ENCODE measurements around the gene CXCL1. TPM values are rescaled to one million over a fixed set of nuclear protein-coding genes. Genes with fewer than 3 reads are reported as not detected.
A peak's percentile ranks its signal among the peaks of the same experiment; 100 is the strongest.

CXCL1 gene
- total RNA-seq, 2 donors from 2014 or later: 17.1 to 52.7 TPM

GRCh38 chr4:73891739-73892405, 22.7 kb downstream of the CXCL1 start:
- intact Hi-C loops (cut with DNase I): no loop called here
- ATAC-seq (peak; percentile 58), DNase-seq (no peak)
- Histone ChIP-seq H3K27me3 (no peaks in the 10 kb centered on the region), H3K36me3 (replicated peaks in 1 of 2; ENCODE audit: insufficient read depth in 1 of 2, low read depth in 2 of 2) (no peaks in the 10 kb centered on the region), H3K27ac (peak overlapping the region in 3 of 4 donors; percentile 23 to 66 (median 54)), H3K4me3 (no peak overlapping the region), H3K9me3 (no peaks in the 10 kb centered on the region), H3K4me1 (peaks cover 41% of the 10 kb centered on the region)
- 57 to 62% methylated on average over 1 of the region's 1 CpG for WGBS, 2 donors
- TF ChIP-seq POLR2A (IDR thresholded peaks at IDR 0.05): no peak
- TF ChIP-seq, protein P1, sequence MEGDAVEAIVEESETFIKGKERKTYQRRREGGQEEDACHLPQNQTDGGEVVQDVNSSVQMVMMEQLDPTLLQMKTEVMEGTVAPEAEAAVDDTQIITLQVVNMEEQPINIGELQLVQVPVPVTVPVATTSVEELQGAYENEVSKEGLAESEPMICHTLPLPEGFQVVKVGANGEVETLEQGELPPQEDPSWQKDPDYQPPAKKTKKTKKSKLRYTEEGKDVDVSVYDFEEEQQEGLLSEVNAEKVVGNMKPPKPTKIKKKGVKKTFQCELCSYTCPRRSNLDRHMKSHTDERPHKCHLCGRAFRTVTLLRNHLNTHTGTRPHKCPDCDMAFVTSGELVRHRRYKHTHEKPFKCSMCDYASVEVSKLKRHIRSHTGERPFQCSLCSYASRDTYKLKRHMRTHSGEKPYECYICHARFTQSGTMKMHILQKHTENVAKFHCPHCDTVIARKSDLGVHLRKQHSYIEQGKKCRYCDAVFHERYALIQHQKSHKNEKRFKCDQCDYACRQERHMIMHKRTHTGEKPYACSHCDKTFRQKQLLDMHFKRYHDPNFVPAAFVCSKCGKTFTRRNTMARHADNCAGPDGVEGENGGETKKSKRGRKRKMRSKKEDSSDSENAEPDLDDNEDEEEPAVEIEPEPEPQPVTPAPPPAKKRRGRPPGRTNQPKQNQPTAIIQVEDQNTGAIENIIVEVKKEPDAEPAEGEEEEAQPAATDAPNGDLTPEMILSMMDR (IDR thresholded peaks at IDR 0.05): no peak

DNA sequence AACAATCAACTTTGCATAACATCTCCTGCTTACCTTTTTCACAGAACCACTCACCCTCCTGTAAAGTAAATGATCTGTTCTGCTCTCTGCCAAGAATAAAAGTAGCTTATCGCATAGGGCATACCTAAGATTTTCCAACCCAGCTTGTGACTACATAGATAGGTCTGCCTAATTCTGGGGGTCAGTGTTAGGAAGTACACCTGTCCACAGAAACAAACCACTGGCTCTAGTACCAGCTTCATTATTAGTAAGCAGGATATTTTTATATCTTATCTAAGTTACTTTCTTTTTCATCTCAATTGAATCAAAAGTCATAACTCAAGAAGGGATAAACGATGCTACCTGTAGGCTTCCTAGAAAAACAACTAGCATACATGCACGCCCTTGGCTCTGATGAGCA, 23.8 kb downstream of the CXCL1 start:
- H3K9me3 ChIP-seq: no peaks in the 10 kb centered on the region
- H3K36me3 ChIP-seq (replicated peaks in 1 of 2; ENCODE audit: insufficient read depth in 1 of 2, low read depth in 2 of 2): no peaks in the 10 kb centered on the region
- intact Hi-C loops (cut with DNase I): no loop called here
- H3K4me3 ChIP-seq: no peak overlapping the region
- ATAC-seq (no peak), DNase-seq (no peak)
- peaks cover 47% of the 10 kb centered on the region for H3K4me1 ChIP-seq
- WGBS, 2 donors: 50 to 65% methylated on average over 3 of the region's 3 CpGs
- peak overlapping the region in 3 of 4 donors; percentile 24 to 38 (median 35) for H3K27ac ChIP-seq
- H3K27me3 ChIP-seq: no peaks in the 10 kb centered on the region
- TF ChIP-seq, protein P1 (IDR thresholded peaks at IDR 0.05): no peak
- no peak for TF ChIP-seq POLR2A (IDR thresholded peaks at IDR 0.05)

DNA sequence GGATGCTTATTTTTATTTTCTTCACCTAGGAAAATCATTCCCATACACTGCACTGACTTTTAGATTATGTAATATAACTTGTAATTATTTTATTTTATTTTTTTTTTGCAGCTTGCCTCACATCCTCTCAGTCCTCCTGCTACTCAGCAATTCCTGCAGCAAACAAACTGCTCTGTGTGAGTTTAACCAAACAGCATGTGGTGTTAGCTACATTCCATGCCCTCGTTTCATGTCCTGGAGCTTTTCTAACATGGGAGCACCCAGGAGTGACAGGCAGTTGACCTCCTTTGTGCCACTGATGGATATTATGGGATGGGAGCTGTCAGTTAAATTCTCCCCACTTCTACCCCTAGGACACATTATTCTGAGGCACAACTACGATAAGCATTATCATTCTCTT, 24.8 kb downstream of the CXCL1 start:
- Histone ChIP-seq H3K27ac (no peak overlapping the region), H3K4me1 (peaks cover 47% of the 10 kb centered on the region), H3K27me3 (no peaks in the 10 kb centered on the region), H3K4me3 (no peak overlapping the region), H3K36me3 (replicated peaks in 1 of 2; ENCODE audit: insufficient read depth in 1 of 2, low read depth in 2 of 2) (no peaks in the 10 kb centered on the region), H3K9me3 (no peaks in the 10 kb centered on the region)
- no peak for DNase-seq
- intact Hi-C loops (cut with DNase I): no loop called here
- no peak for TF ChIP-seq POLR2A (IDR thresholded peaks at IDR 0.05)
- TF ChIP-seq, protein P1 (IDR thresholded peaks at IDR 0.05): no peak
- ATAC-seq: no peak
- 46 to 49% methylated on average over 2 of the region's 2 CpGs for WGBS, 2 donors

- DNase-seq (peak in 1 of 4 donors; percentile 25), ATAC-seq (no peak)
- Histone ChIP-seq H3K27ac (peak overlapping the region in 1 of 4 donors; percentile 8), H3K27me3 (no peaks in the 10 kb centered on the region), H3K36me3 (replicated peaks in 1 of 2; ENCODE audit: insufficient read depth in 1 of 2, low read depth in 2 of 2) (no peaks in the 10 kb centered on the region), H3K4me3 (no peak overlapping the region), H3K9me3 (no peaks in the 10 kb centered on the region), H3K4me1 (peaks cover 47% of the 10 kb centered on the region)
- intact Hi-C loops (cut with DNase I): no loop called here
- no peak for TF ChIP-seq POLR2A (IDR thresholded peaks at IDR 0.05)
- TF ChIP-seq, protein P1 (IDR thresholded peaks at IDR 0.05): no peak
- WGBS, 2 donors: 58% methylated on average over 9 of the region's 9 CpGs
Measured at GRCh38 chr4:73895201-73896175, 26.3 kb downstream of the CXCL1 start.

All from body of pancreas (tissue), 4 donors.